ENCODE data around the gene PDSS2.

- TF ChIP-seq CTCF (conservative IDR thresholded peaks at IDR 0.05 in 1 of 2, IDR thresholded peaks at IDR 0.05 in 1 of 2; ENCODE audit: extremely low read depth in 1 of 2, insufficient read depth in 1 of 2, low read depth in 1 of 2, low read length in 2 of 2) (no peak), EZH2 (IDR thresholded peaks at IDR 0.05; ENCODE audit: borderline replicate concordance, low read length) (no peak)
Observed at GRCh38 chr6:107409942-107410341, 49.4 kb downstream of the PDSS2 start.

Measured in mammary epithelial cell (primary cell).